MM.1S (cell line): ENCODE results near the gene TPH2.

ENCODE experiments used
- DNase-seq: peaks from one replicate; pipeline ENCODE4 v3.0.0-alpha.2; 2015
- H2AFZ ChIP-seq: fragments of 300-600 bp; sonication (generic); 2 replicates; pipeline ENCODE4 v1.6.0; 2016; ENCODE audit warnings: antibody characterized with exemption, low read length
- H3F3A ChIP-seq: fragments of 300-600 bp; sonication (generic); 2 replicates; pipeline ENCODE4 v1.6.1; 2016; ENCODE audit warnings: mild to moderate bottlenecking, antibody characterized with exemption, low read length, moderate library complexity, mixed read lengths; ENCODE audit not compliant: insufficient read depth
- H3K27ac ChIP-seq: fragments of 300-600 bp; sonication (generic); 2 replicates; pipeline ENCODE4 v1.5.1; 2016; ENCODE audit warnings: mild to moderate bottlenecking, low read length
- H3K27me3 ChIP-seq: fragments of 300-600 bp; sonication (generic); replicated peaks from 2 replicates; pipeline ENCODE4 v1.6.0; 2016; ENCODE audit warnings: low read length; ENCODE audit not compliant: insufficient read depth
- H3K36me3 ChIP-seq: fragments of 300-600 bp; sonication (generic); replicated peaks from 2 replicates; pipeline ENCODE4 v1.6.1; 2016; ENCODE audit warnings: mild to moderate bottlenecking, low read length, mixed read lengths; ENCODE audit not compliant: insufficient read depth
- H3K4me1 ChIP-seq: fragments of 300-600 bp; sonication (generic); 2 replicates; pipeline ENCODE4 v1.6.1; 2016; ENCODE audit warnings: low read length, mixed read lengths
- H3K4me2 ChIP-seq: fragments of 300-600 bp; sonication (generic); 2 replicates; pipeline ENCODE4 v1.6.0; 2016; ENCODE audit warnings: low read depth, low read length
- H3K4me3 ChIP-seq: fragments of 300-600 bp; sonication (generic); 2 replicates; pipeline ENCODE4 v1.5.1; 2016; ENCODE audit warnings: low read length, mixed read lengths
- H3K79me2 ChIP-seq: fragments of 300-600 bp; sonication (generic); 2 replicates; pipeline ENCODE4 v1.6.1; 2016; ENCODE audit warnings: mixed run types, low read length, mixed read lengths
- H3K9ac ChIP-seq: fragments of 300-600 bp; sonication (generic); 2 replicates; pipeline ENCODE4 v1.6.1; 2016; ENCODE audit warnings: low read length, mixed read lengths
- H3K9me2 ChIP-seq: fragments of 300-600 bp; sonication (generic); replicated peaks from 2 replicates; pipeline ENCODE4 v1.6.1; 2016; ENCODE audit warnings: mild to moderate bottlenecking, low read length, mixed read lengths; ENCODE audit not compliant: insufficient read depth
- H3K9me3 ChIP-seq: fragments of 300-600 bp; sonication (generic); replicated peaks from 2 replicates; pipeline ENCODE4 v1.6.1; 2016; ENCODE audit warnings: mild to moderate bottlenecking, low read length, mixed read lengths; ENCODE audit not compliant: insufficient read depth
- H4K20me1 ChIP-seq: fragments of 300-600 bp; sonication (generic); 2 replicates; pipeline ENCODE4 v1.6.1; 2016; ENCODE audit warnings: mild to moderate bottlenecking, low read length, moderate library complexity, mixed read lengths; ENCODE audit not compliant: insufficient read depth
- CTCF ChIP-seq: fragments of 300-600 bp; sonication (generic); IDR thresholded peaks from 2 replicates; pipeline ENCODE4 v1.5.1; 2016; ENCODE audit warnings: antibody characterized with exemption, low read length, mixed read lengths
- EZH2 ChIP-seq: fragments of 300-600 bp; sonication (generic); optimal IDR thresholded peaks from 2 replicates; pipeline ENCODE3; 2017; ENCODE audit warnings: low read depth, mild to moderate bottlenecking, antibody characterized with exemption, low read length, mixed read lengths
- EZH2phosphoT487 ChIP-seq: fragments of 300-600 bp; sonication (generic); IDR thresholded peaks from 2 replicates; pipeline ENCODE4 v1.6.1; 2018; ENCODE audit warnings: antibody characterized with exemption, low read length

Gene TPH2

GRCh38 chr12:71942703-71943102 lies 4.1 kb downstream of the TPH2 start:
- no peaks in the 10 kb centered on the region for H4K20me1 ChIP-seq
- TF ChIP-seq EZH2phosphoT487 (no peak), EZH2 (no peak), CTCF (no peak)
- H3K27me3 ChIP-seq: no peaks in the 10 kb centered on the region
- H3K4me2 ChIP-seq: no peak overlapping the region
- H3K9me3 ChIP-seq: no peaks in the 10 kb centered on the region
- H3K4me1 ChIP-seq: no peaks in the 10 kb centered on the region
- no peak for DNase-seq
- no peaks in the 10 kb centered on the region for H3K79me2 ChIP-seq
- H2AFZ ChIP-seq: no peak overlapping the region
- no peak overlapping the region for H3K27ac ChIP-seq
- no peaks in the 10 kb centered on the region for H3K9me2 ChIP-seq
- H3K9ac ChIP-seq: no peak overlapping the region
- H3K36me3 ChIP-seq: no peaks in the 10 kb centered on the region
- no peak overlapping the region for H3K4me3 ChIP-seq
- no peaks in the 10 kb centered on the region for H3F3A ChIP-seq

- Histone ChIP-seq H3F3A (no peaks in the 10 kb centered on the region), H4K20me1 (no peaks in the 10 kb centered on the region), H3K9me2 (no peaks in the 10 kb centered on the region), H3K4me2 (no peak overlapping the region), H2AFZ (no peak overlapping the region), H3K36me3 (no peaks in the 10 kb centered on the region), H3K79me2 (no peaks in the 10 kb centered on the region), H3K4me3 (no peak overlapping the region), H3K4me1 (no peaks in the 10 kb centered on the region), H3K9ac (no peak overlapping the region), H3K9me3 (no peaks in the 10 kb centered on the region), H3K27me3 (no peaks in the 10 kb centered on the region), H3K27ac (no peak overlapping the region)
- no peak for DNase-seq
- TF ChIP-seq EZH2phosphoT487: no peak
- no peak for TF ChIP-seq CTCF
- TF ChIP-seq EZH2: no peak
Observed at GRCh38 chr12:71945121-71945520, 6.5 kb downstream of the TPH2 start.

- no peaks in the 10 kb centered on the region for H3K9me2 ChIP-seq
- H3K27ac ChIP-seq: no peak overlapping the region
- no peaks in the 10 kb centered on the region for H4K20me1 ChIP-seq
- no peak for DNase-seq
- no peak overlapping the region for H3K4me3 ChIP-seq
- H2AFZ ChIP-seq: no peak overlapping the region
- no peak overlapping the region for H3K9ac ChIP-seq
- no peaks in the 10 kb centered on the region for H3F3A ChIP-seq
- no peaks in the 10 kb centered on the region for H3K79me2 ChIP-seq
- no peaks in the 10 kb centered on the region for H3K4me1 ChIP-seq
- H3K4me2 ChIP-seq: no peak overlapping the region
- H3K9me3 ChIP-seq: no peaks in the 10 kb centered on the region
- H3K36me3 ChIP-seq: no peaks in the 10 kb centered on the region
- no peaks in the 10 kb centered on the region for H3K27me3 ChIP-seq
- TF ChIP-seq CTCF: no peak
- TF ChIP-seq EZH2phosphoT487: no peak
- no peak for TF ChIP-seq EZH2
Observed at GRCh38 chr12:71945883-71946282, 7.2 kb downstream of the TPH2 start.
